GM23338 (cell line): ENCODE results near the gene CDC23. TPM values are rescaled to one million over a fixed set of nuclear protein-coding genes. Genes with fewer than 3 reads are reported as not detected.

Experiments
- ATAC-seq: fragments of 200-7000 bp; cut with Tn5 transposase; 3 replicates; pipeline ENCODE4 v1.9.1; 2020
- DNase-seq: peaks from one replicate; pipeline ENCODE4 v3.0.0-alpha.2; 2015; ENCODE audit warnings: low spot score
- H2AFZ ChIP-seq: fragments of 200-600 bp; sonication (generic); 2 replicates; pipeline ENCODE4 v1.8.0; 2016; ENCODE audit warnings: antibody characterized with exemption, mild to moderate bottlenecking, moderate library complexity
- H3F3A ChIP-seq: fragments of 200-600 bp; sonication (generic); replicated peaks from 2 replicates; pipeline ENCODE4 v1.8.0; 2017; ENCODE audit warnings: antibody characterized with exemption, mixed run types, low read depth
- H3K27ac ChIP-seq: fragments of 200-600 bp; sonication (generic); 2 replicates; pipeline ENCODE4 v1.6.1; 2016; ENCODE audit warnings: low read depth
- H3K27me3 ChIP-seq: fragments of 200-600 bp; sonication (generic); 2 replicates; pipeline ENCODE4 v1.8.0; 2016; ENCODE audit warnings: mild to moderate bottlenecking, mixed run types, moderate library complexity; ENCODE audit not compliant: insufficient read depth
- H3K36me3 ChIP-seq: fragments of 200-600 bp; sonication (generic); 2 replicates; pipeline ENCODE4 v1.8.0; 2016; ENCODE audit warnings: mild to moderate bottlenecking; ENCODE audit not compliant: insufficient read depth
- H3K4me1 ChIP-seq: fragments of 200-600 bp; sonication (generic); 2 replicates; pipeline ENCODE4 v1.8.0; 2016; ENCODE audit warnings: mild to moderate bottlenecking, moderate library complexity; ENCODE audit not compliant: insufficient read depth
- H3K4me2 ChIP-seq: fragments of 200-600 bp; sonication (generic); 2 replicates; pipeline ENCODE4 v1.7.1; 2017; ENCODE audit warnings: mixed run types
- H3K4me3 ChIP-seq: fragments of 200-600 bp; sonication (generic); 2 replicates; pipeline ENCODE4 v1.6.1; 2016; ENCODE audit warnings: mixed run types
- H3K79me2 ChIP-seq: fragments of 200-600 bp; sonication (generic); replicated peaks from 2 replicates; pipeline ENCODE4 v1.8.0; 2017; ENCODE audit warnings: mild to moderate bottlenecking; ENCODE audit not compliant: insufficient read depth
- H3K9me2 ChIP-seq: fragments of 200-600 bp; sonication (generic); 2 replicates; pipeline ENCODE4 v1.8.0; 2017; ENCODE audit not compliant: insufficient read depth
- H4K20me1 ChIP-seq: fragments of 200-600 bp; sonication (generic); replicated peaks from 2 replicates; pipeline ENCODE4 v1.8.0; 2017; ENCODE audit warnings: mild to moderate bottlenecking; ENCODE audit not compliant: insufficient read depth
- H3K27ac Mint-ChIP-seq: 2 replicates; pipeline ENCODE4 v1.8.0; 2020; ENCODE audit warnings: inconsistent platforms, mild to moderate bottlenecking, moderate library complexity, mixed read lengths
- H3K27me3 Mint-ChIP-seq: 3 replicates; pipeline ENCODE4 v1.8.0; 2022; ENCODE audit warnings: low read depth, mild to moderate bottlenecking, moderate library complexity, mixed read lengths, inconsistent platforms; ENCODE audit not compliant: insufficient read depth, poor library complexity
- H3K36me3 Mint-ChIP-seq: 3 replicates; pipeline ENCODE4 v1.8.0; 2021; ENCODE audit warnings: low read depth, mild to moderate bottlenecking, inconsistent platforms, moderate library complexity, mixed read lengths
- H3K4me1 Mint-ChIP-seq: 3 replicates; pipeline ENCODE4 v1.8.0; 2020; ENCODE audit warnings: mild to moderate bottlenecking, inconsistent platforms, mixed read lengths
- H3K4me3 Mint-ChIP-seq: 3 replicates; pipeline ENCODE4 v1.8.0; 2021; ENCODE audit warnings: moderate library complexity, mild to moderate bottlenecking, inconsistent platforms, mixed read lengths
- H3K9me3 Mint-ChIP-seq: 3 replicates; pipeline ENCODE4 v1.8.0; 2020; ENCODE audit warnings: moderate library complexity, mild to moderate bottlenecking, inconsistent platforms, mixed read lengths
- CREB1 ChIP-seq: fragments of 250-450 bp; sonication (Bioruptor Pico); IDR thresholded peaks from 2 replicates; pipeline ENCODE4 v1.5.0; 2020; ENCODE audit warnings: low read depth, mild to moderate bottlenecking, moderate library complexity
- CTCF ChIP-seq, 2 experiments: fragments of 200-600 bp in 1 of 2; sonication (generic) in 1 of 2; conservative IDR thresholded peaks; 2 replicates each; pipeline versions ENCODE4 v1.5.1 to v1.6.1; 2016 to 2017; ENCODE audit warnings: antibody characterized with exemption in 2 of 2, low read depth in 2 of 2, mild to moderate bottlenecking in 2 of 2, moderate library complexity in 1 of 2
- EZH2 ChIP-seq: fragments of 200-600 bp; sonication (generic); IDR thresholded peaks from one replicate; pipeline ENCODE4 v1.8.0; 2017; ENCODE audit warnings: antibody characterized with exemption, mild to moderate bottlenecking, low read depth; ENCODE audit not compliant: unreplicated experiment
- EZH2phosphoT487 ChIP-seq: fragments of 200-600 bp; sonication (generic); IDR thresholded peaks from one replicate; pipeline ENCODE4 v1.8.1; 2018; ENCODE audit warnings: antibody characterized with exemption; ENCODE audit not compliant: unreplicated experiment
- JUNB ChIP-seq: IDR thresholded peaks from one replicate; pipeline ENCODE4 v1.6.1; 2016; ENCODE audit warnings: antibody characterized with exemption; ENCODE audit not compliant: unreplicated experiment
- NANOG ChIP-seq: IDR thresholded peaks from 2 replicates; pipeline ENCODE4 v1.6.1; 2016; ENCODE audit warnings: antibody characterized with exemption, borderline replicate concordance
- POLR2AphosphoS5 ChIP-seq: IDR thresholded peaks from 2 replicates; pipeline ENCODE4 v1.6.1; 2016; ENCODE audit warnings: antibody characterized with exemption, low read depth
- REST ChIP-seq: IDR thresholded peaks from one replicate; pipeline ENCODE4 v1.6.1; 2018; ENCODE audit warnings: antibody characterized with exemption; ENCODE audit not compliant: unreplicated experiment
- STAT1 ChIP-seq: IDR thresholded peaks from one replicate; pipeline ENCODE4 v1.6.1; 2016; ENCODE audit warnings: antibody characterized with exemption; ENCODE audit not compliant: unreplicated experiment
- ZNF114 ChIP-seq: fragments of 250-450 bp; sonication (Bioruptor Pico); IDR thresholded peaks from 2 replicates; pipeline ENCODE4 v1.5.0; 2020; ENCODE audit warnings: mild to moderate bottlenecking, moderate library complexity
- ZNF331 ChIP-seq: fragments of 250-450 bp; sonication (Bioruptor Pico); IDR thresholded peaks from 2 replicates; pipeline ENCODE4 v1.5.0; 2020; ENCODE audit warnings: low read depth, mild to moderate bottlenecking, moderate library complexity
- polyA plus RNA-seq: library from polyadenylated mRNA; unstranded; fragments of >200 nt; fragmentation: Nextera tagmentation; extraction: Ambion mirVana; gene quantifications from 2 replicates; pipeline ENCODE4 v1.2.1, GENCODE V29; 2016
- total RNA-seq: library from RNA; depleted of rRNA; stranded (reverse); fragments of >200 nt; shearing (Covaris generic); gene quantifications from 2 replicates; pipeline ENCODE4 v1.2.3, GENCODE V29; 2014

Gene CDC23
- total and polyA plus RNA-seq, 2 experiments from 2014 or later = 28.0 to 45.9 TPM

- TF ChIP-seq CTCF (conservative IDR thresholded peaks at IDR 0.05; ENCODE audit: low read depth in 2 of 2) (no peak), NANOG (no peak), ZNF331 (no peak), REST (no peak)
Observed at GRCh38 chr5:138257583-138257982, 44.5 kb upstream of the CDC23 start (continued).

GRCh38 chr5:138252944-138253343 is 39.8 kb upstream of the CDC23 start:
- Mint-ChIP-seq H3K4me3 (no peak overlapping the region), H3K4me1 (no peaks in the 10 kb centered on the region), H3K27ac (no peak overlapping the region), H3K9me3 (no peaks in the 10 kb centered on the region), H3K36me3 (no peaks in the 10 kb centered on the region), H3K27me3 (peaks cover 4% of the 10 kb centered on the region)
- DNase-seq = no peak
- H3K79me2 ChIP-seq = no peaks in the 10 kb centered on the region
- H2AFZ ChIP-seq = no peak overlapping the region
- H3K27me3 ChIP-seq = no peaks in the 10 kb centered on the region
- no peaks in the 10 kb centered on the region for H3F3A ChIP-seq
- no peaks in the 10 kb centered on the region for H3K36me3 ChIP-seq
- ATAC-seq = peak; percentile 59
- no peaks in the 10 kb centered on the region for H3K4me1 ChIP-seq
- H4K20me1 ChIP-seq = no peaks in the 10 kb centered on the region
- no peak overlapping the region for H3K4me3 ChIP-seq
- H3K27ac ChIP-seq = no peak overlapping the region
- no peak overlapping the region for H3K4me2 ChIP-seq
- no peaks in the 10 kb centered on the region; the same call in 1 of the 2 replicates for H3K9me2 ChIP-seq
- TF ChIP-seq ZNF331 (no peak), CREB1 (no peak), ZNF114 (CRISPR knock-in tag) (no peak), JUNB (no peak), STAT1 (no peak), EZH2phosphoT487 (no peak), CTCF (conservative IDR thresholded peaks at IDR 0.05; ENCODE audit: low read depth in 2 of 2) (no peak), EZH2 (no peak), NANOG (no peak), REST (no peak), POLR2AphosphoS5 (no peak)
